Stimulated activated CD4-positive, alpha-beta T cell treated with anti-CD3 and anti-CD28 coated beads, Interleukin-2, amount 100 ng/mL, for 48 hours (primary cell): ENCODE data around the gene LINGO3.
"Not testable (repeated sequence)": the region's sequence is repeated elsewhere in the genome, so short reads cannot be mapped to it uniquely, and the experiment has no call there.

Source experiments
- DNase-seq, 2 donors: peaks; one replicate each; pipeline ENCODE4 v3.0.0-alpha.2; 2020

LINGO3 gene

GRCh38 chr19:2308114-2308556 lies at the start of gene LINGO3:
LINGO3 (minus strand) TSS chr19:2308154; CDS start chr19:2291776, 16,378 bp downstream.
- DNase-seq, result no peak

GRCh38 chr19:2356036-2356646 lies 48.2 kb upstream of the LINGO3 start:
- no peak for DNase-seq

GRCh38 chr19:2355168-2356035 lies 47.4 kb upstream of the LINGO3 start:
- DNase-seq, result no peak

GRCh38 chr19:2354670-2355069 lies 46.7 kb upstream of the LINGO3 start:
- no peak for DNase-seq

GRCh38 chr19:2353887-2354592 lies 46.1 kb upstream of the LINGO3 start:
- DNase-seq, result no peak

GRCh38 chr19:2353159-2353886 lies 45.4 kb upstream of the LINGO3 start:
- DNase-seq, result no peak

- DNase-seq, result no peak
Measured at GRCh38 chr19:2352121-2352520, 44.2 kb upstream of the LINGO3 start.

GRCh38 chr19:2351591-2351990 lies 43.6 kb upstream of the LINGO3 start:
- no peak for DNase-seq

GRCh38 chr19:2350656-2351055 lies 42.7 kb upstream of the LINGO3 start:
- DNase-seq, result no peak

GRCh38 chr19:2349818-2350217 lies 41.9 kb upstream of the LINGO3 start:
- DNase-seq, result not testable (repeated sequence)

GRCh38 chr19:2345794-2346663 lies 38.1 kb upstream of the LINGO3 start:
- DNase-seq, result no peak

GRCh38 chr19:2345076-2345475 lies 37.1 kb upstream of the LINGO3 start:
- DNase-seq, result no peak

GRCh38 chr19:2344381-2344870 lies 36.5 kb upstream of the LINGO3 start:
- DNase-seq, result no peak

- no peak for DNase-seq
Measured at GRCh38 chr19:2343289-2343982, 35.5 kb upstream of the LINGO3 start.

GRCh38 chr19:2342656-2343288 lies 34.8 kb upstream of the LINGO3 start:
- DNase-seq, result no peak

- DNase-seq, result no peak
Measured at GRCh38 chr19:2341982-2342381, 34.0 kb upstream of the LINGO3 start.

- DNase-seq, result no peak
Measured at GRCh38 chr19:2341244-2341751, 33.3 kb upstream of the LINGO3 start.

- DNase-seq, result no peak
Measured at GRCh38 chr19:2340496-2341243, 32.7 kb upstream of the LINGO3 start.

GRCh38 chr19:2339644-2340310 lies 31.8 kb upstream of the LINGO3 start:
- DNase-seq, result no peak
